ENCODE results near the gene PFDN5.
A peak's percentile ranks its signal among the peaks of the same experiment; 100 is the strongest.

PFDN5 gene

GRCh38 chr12:53295070-53295890, at the start of gene PFDN5:
TSS of gene PFDN5 (plus strand) at chr12:53295542. CDS start at chr12:53295568, 26 bp downstream.
- DNase-seq = peak; percentile 83

- DNase-seq = peak; percentile 84
Observed at GRCh38 chr12:53251477-53252348, 43.6 kb upstream of the PFDN5 start.

GRCh38 chr12:53252349-53252916, 42.9 kb upstream of the PFDN5 start:
- no peak for DNase-seq

- DNase-seq = no peak
Observed at GRCh38 chr12:53253298-53253697, 42.0 kb upstream of the PFDN5 start.

- DNase-seq = no peak
Observed at GRCh38 chr12:53254816-53255545, 40.4 kb upstream of the PFDN5 start.

GRCh38 chr12:53255996-53256395, 39.3 kb upstream of the PFDN5 start:
- DNase-seq = no peak

GRCh38 chr12:53258541-53259539, 36.5 kb upstream of the PFDN5 start:
- DNase-seq = no peak

GRCh38 chr12:53259891-53260290, 35.5 kb upstream of the PFDN5 start:
- DNase-seq = no peak

- no peak for DNase-seq
Observed at GRCh38 chr12:53265783-53266182, 29.6 kb upstream of the PFDN5 start.

- no peak for DNase-seq
Observed at GRCh38 chr12:53267306-53267998, 27.9 kb upstream of the PFDN5 start.

- peak; percentile 67 for DNase-seq
Observed at GRCh38 chr12:53267999-53268629, 27.2 kb upstream of the PFDN5 start, which contains the start of gene ESPL1. TSS of gene ESPL1 (plus strand) at chr12:53268299. CDS start at chr12:53268767, 468 bp downstream.

- DNase-seq = no peak
Observed at GRCh38 chr12:53268630-53269562, 26.4 kb upstream of the PFDN5 start.

- DNase-seq = no peak
Observed at GRCh38 chr12:53274445-53274844, 20.9 kb upstream of the PFDN5 start.

GRCh38 chr12:53276511-53276910, 18.8 kb upstream of the PFDN5 start:
- DNase-seq = no peak

GRCh38 chr12:53277981-53278380, 17.4 kb upstream of the PFDN5 start:
- DNase-seq = no peak

- DNase-seq = no peak
Observed at GRCh38 chr12:53279283-53279869, 16.0 kb upstream of the PFDN5 start.

GRCh38 chr12:53279888-53280498, 15.3 kb upstream of the PFDN5 start:
- DNase-seq = no peak

GRCh38 chr12:53286448-53286847, 8.9 kb upstream of the PFDN5 start:
- no peak for DNase-seq
